Globus pallidus (tissue), 1 donor: ENCODE measurements around the gene ACVR1B.

Experiments used
- DNase-seq: peaks from one replicate; pipeline ENCODE4 v3.0.0-alpha.2; 2015; ENCODE audit warnings: low spot score

Gene ACVR1B

GRCh38 chr12:51942501-51943000 is 8.9 kb upstream of the ACVR1B start:
- DNase-seq, result no peak

GRCh38 chr12:51943346-51943745 is 8.2 kb upstream of the ACVR1B start:
- DNase-seq, result no peak

GRCh38 chr12:51944608-51945233 is 6.8 kb upstream of the ACVR1B start:
- no peak for DNase-seq

- DNase-seq, result no peak
These were observed 4.1 kb upstream of the ACVR1B start for GRCh38 chr12:51947246-51947996.

GRCh38 chr12:51948066-51948465 is 3.4 kb upstream of the ACVR1B start:
- no peak for DNase-seq

GRCh38 chr12:51949342-51950030 is 2.0 kb upstream of the ACVR1B start:
- no peak for DNase-seq

- no peak for DNase-seq
These were observed 759 bp upstream of the ACVR1B start for GRCh38 chr12:51950682-51951198.

GRCh38 chr12:51951843-51952722 is 584 bp downstream of the ACVR1B start:
- DNase-seq, result peak; percentile 29

- no peak for DNase-seq
These were observed 1.6 kb downstream of the ACVR1B start for GRCh38 chr12:51953089-51953488.

GRCh38 chr12:51953864-51954263 is 2.4 kb downstream of the ACVR1B start:
- DNase-seq, result no peak

- DNase-seq, result no peak
These were observed 3.3 kb downstream of the ACVR1B start for GRCh38 chr12:51954561-51955361.

- DNase-seq, result no peak
These were observed 4.2 kb downstream of the ACVR1B start for GRCh38 chr12:51955702-51956101.

GRCh38 chr12:51958542-51958941 is 7.0 kb downstream of the ACVR1B start:
- DNase-seq, result no peak

GRCh38 chr12:51959211-51959610 is 7.7 kb downstream of the ACVR1B start:
- DNase-seq, result no peak

GRCh38 chr12:51959921-51960320 is 8.4 kb downstream of the ACVR1B start:
- no peak for DNase-seq

- no peak for DNase-seq
These were observed 9.0 kb downstream of the ACVR1B start for GRCh38 chr12:51960488-51960887.

GRCh38 chr12:51960890-51961289 is 9.4 kb downstream of the ACVR1B start:
- DNase-seq, result no peak

GRCh38 chr12:51961834-51962233 is 10.3 kb downstream of the ACVR1B start:
- no peak for DNase-seq

- DNase-seq, result no peak
These were observed 11.2 kb downstream of the ACVR1B start for GRCh38 chr12:51962737-51963136.

GRCh38 chr12:51963477-51963876 is 12.0 kb downstream of the ACVR1B start:
- no peak for DNase-seq

- DNase-seq, result no peak
These were observed 18.1 kb downstream of the ACVR1B start for GRCh38 chr12:51969643-51970042.
